GM10266 (cell line): ENCODE measurements around the gene CDC42SE2.
A peak's percentile ranks its signal among the peaks of the same experiment; 100 is the strongest.

ENCODE experiments used
- DNase-seq: peaks from one replicate; pipeline ENCODE4 v3.0.0; 2012; ENCODE audit errors: extremely low spot score
- CTCF ChIP-seq: IDR thresholded peaks from 2 replicates; pipeline ENCODE4 v1.5.1; 2012; ENCODE audit warnings: mild to moderate bottlenecking, low read depth; ENCODE audit not compliant: control insufficient read depth, insufficient read depth; ENCODE audit errors: missing control alignments

Gene CDC42SE2

GRCh38 chr5:131285703-131286399, 22.0 kb downstream of the CDC42SE2 start:
- peak; percentile 20 for DNase-seq
- TF ChIP-seq CTCF, result no peak

GRCh38 chr5:131286400-131286715, 22.5 kb downstream of the CDC42SE2 start:
- no peak for TF ChIP-seq CTCF
- no peak for DNase-seq

- TF ChIP-seq CTCF, result no peak
- no peak for DNase-seq
Observed at GRCh38 chr5:131288328-131288727, 24.5 kb downstream of the CDC42SE2 start.

- no peak for TF ChIP-seq CTCF
- DNase-seq, result no peak
Observed at GRCh38 chr5:131289738-131290137, 25.9 kb downstream of the CDC42SE2 start.

- no peak for DNase-seq
- no peak for TF ChIP-seq CTCF
Observed at GRCh38 chr5:131296213-131296672, 32.4 kb downstream of the CDC42SE2 start.

GRCh38 chr5:131297886-131298285, 34.0 kb downstream of the CDC42SE2 start:
- TF ChIP-seq CTCF, result no peak
- no peak for DNase-seq

GRCh38 chr5:131299465-131299864, 35.6 kb downstream of the CDC42SE2 start:
- no peak for TF ChIP-seq CTCF
- no peak for DNase-seq
